OCI-LY7 (cell line): ENCODE data around the gene MTNR1B.

ENCODE experiments used
- EZH2phosphoT487 ChIP-seq: fragments of 200-600 bp; sonication (generic); IDR thresholded peaks from 2 replicates; pipeline ENCODE4 v1.6.1; 2018; ENCODE audit warnings: low read depth, borderline replicate concordance, mild to moderate bottlenecking, mixed run types, antibody characterized with exemption, low read length, moderate library complexity, mixed read lengths
- TF ChIP-seq, protein P1 (sequence below): fragments of 200-600 bp; sonication (generic); conservative IDR thresholded peaks from 2 replicates; pipeline ENCODE4 v1.5.1; 2014; ENCODE audit warnings: mild to moderate bottlenecking, antibody characterized with exemption, low read length, moderate library complexity, mixed read lengths

DNA sequence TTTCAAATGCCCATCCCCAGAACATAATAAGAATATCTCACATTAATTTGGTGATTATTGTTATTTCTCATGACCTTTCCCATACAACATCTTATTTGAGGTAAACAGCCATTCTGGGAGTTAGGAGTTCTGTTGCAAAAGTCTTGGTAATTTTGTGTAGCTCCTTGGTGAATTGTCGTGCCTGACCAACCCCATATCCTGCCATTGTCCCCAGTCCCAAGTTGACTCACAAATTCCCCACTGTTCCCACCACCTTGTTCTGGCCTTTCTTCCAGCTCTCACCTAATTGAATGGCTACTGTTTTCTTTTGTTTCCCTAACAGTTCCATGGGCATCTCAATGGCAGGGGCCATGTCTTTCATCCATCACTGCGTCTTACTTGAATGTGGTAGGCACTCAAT is 8.0 kb downstream of the MTNR1B start:
- TF ChIP-seq, protein P1, sequence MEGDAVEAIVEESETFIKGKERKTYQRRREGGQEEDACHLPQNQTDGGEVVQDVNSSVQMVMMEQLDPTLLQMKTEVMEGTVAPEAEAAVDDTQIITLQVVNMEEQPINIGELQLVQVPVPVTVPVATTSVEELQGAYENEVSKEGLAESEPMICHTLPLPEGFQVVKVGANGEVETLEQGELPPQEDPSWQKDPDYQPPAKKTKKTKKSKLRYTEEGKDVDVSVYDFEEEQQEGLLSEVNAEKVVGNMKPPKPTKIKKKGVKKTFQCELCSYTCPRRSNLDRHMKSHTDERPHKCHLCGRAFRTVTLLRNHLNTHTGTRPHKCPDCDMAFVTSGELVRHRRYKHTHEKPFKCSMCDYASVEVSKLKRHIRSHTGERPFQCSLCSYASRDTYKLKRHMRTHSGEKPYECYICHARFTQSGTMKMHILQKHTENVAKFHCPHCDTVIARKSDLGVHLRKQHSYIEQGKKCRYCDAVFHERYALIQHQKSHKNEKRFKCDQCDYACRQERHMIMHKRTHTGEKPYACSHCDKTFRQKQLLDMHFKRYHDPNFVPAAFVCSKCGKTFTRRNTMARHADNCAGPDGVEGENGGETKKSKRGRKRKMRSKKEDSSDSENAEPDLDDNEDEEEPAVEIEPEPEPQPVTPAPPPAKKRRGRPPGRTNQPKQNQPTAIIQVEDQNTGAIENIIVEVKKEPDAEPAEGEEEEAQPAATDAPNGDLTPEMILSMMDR: no peak
- TF ChIP-seq EZH2phosphoT487: no peak
